Measurements from ENCODE around the gene NCOA3.

The NCOA3 gene

GRCh38 chr20:47501482-47502270 is at the start of gene NCOA3:
Gene NCOA3 (plus strand): TSS chr20:47501887. CDS start chr20:47622248, 120,361 bp downstream.
- TF ChIP-seq ZFP30 (CRISPR knock-in tag; IDR thresholded peaks at IDR 0.05) (no peak), SNAI2 (CRISPR knock-in tag; IDR thresholded peaks at IDR 0.05) (no peak), ZFP3 (CRISPR knock-in tag; IDR thresholded peaks at IDR 0.05) (0 out of 2 replicates have a peak, but pooled peaks have one; percentile 50), OSR1 (CRISPR knock-in tag; IDR thresholded peaks at IDR 0.05) (no peak), GLIS3 (CRISPR knock-in tag; IDR thresholded peaks at IDR 0.05) (peak; percentile 60; the same call in 1 of the 2 replicates), TCF4 (CRISPR knock-in tag; IDR thresholded peaks at IDR 0.05; ENCODE audit: borderline replicate concordance) (no peak)
- TF ChIP-seq, protein P1, sequence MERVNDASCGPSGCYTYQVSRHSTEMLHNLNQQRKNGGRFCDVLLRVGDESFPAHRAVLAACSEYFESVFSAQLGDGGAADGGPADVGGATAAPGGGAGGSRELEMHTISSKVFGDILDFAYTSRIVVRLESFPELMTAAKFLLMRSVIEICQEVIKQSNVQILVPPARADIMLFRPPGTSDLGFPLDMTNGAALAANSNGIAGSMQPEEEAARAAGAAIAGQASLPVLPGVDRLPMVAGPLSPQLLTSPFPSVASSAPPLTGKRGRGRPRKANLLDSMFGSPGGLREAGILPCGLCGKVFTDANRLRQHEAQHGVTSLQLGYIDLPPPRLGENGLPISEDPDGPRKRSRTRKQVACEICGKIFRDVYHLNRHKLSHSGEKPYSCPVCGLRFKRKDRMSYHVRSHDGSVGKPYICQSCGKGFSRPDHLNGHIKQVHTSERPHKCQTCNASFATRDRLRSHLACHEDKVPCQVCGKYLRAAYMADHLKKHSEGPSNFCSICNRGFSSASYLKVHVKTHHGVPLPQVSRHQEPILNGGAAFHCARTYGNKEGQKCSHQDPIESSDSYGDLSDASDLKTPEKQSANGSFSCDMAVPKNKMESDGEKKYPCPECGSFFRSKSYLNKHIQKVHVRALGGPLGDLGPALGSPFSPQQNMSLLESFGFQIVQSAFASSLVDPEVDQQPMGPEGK (CRISPR knock-in tag; IDR thresholded peaks at IDR 0.05; ENCODE audit: borderline replicate concordance): no peak
- TF ChIP-seq, protein P2, sequence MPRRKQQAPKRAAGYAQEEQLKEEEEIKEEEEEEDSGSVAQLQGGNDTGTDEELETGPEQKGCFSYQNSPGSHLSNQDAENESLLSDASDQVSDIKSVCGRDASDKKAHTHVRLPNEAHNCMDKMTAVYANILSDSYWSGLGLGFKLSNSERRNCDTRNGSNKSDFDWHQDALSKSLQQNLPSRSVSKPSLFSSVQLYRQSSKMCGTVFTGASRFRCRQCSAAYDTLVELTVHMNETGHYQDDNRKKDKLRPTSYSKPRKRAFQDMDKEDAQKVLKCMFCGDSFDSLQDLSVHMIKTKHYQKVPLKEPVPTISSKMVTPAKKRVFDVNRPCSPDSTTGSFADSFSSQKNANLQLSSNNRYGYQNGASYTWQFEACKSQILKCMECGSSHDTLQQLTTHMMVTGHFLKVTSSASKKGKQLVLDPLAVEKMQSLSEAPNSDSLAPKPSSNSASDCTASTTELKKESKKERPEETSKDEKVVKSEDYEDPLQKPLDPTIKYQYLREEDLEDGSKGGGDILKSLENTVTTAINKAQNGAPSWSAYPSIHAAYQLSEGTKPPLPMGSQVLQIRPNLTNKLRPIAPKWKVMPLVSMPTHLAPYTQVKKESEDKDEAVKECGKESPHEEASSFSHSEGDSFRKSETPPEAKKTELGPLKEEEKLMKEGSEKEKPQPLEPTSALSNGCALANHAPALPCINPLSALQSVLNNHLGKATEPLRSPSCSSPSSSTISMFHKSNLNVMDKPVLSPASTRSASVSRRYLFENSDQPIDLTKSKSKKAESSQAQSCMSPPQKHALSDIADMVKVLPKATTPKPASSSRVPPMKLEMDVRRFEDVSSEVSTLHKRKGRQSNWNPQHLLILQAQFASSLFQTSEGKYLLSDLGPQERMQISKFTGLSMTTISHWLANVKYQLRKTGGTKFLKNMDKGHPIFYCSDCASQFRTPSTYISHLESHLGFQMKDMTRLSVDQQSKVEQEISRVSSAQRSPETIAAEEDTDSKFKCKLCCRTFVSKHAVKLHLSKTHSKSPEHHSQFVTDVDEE (CRISPR knock-in tag; IDR thresholded peaks at IDR 0.05): peak; percentile 57; the same call in 1 of the 2 replicates
- ATAC-seq: peak; percentile 96

- ATAC-seq: no peak
- TF ChIP-seq CSRNP3 (CRISPR knock-in tag; IDR thresholded peaks at IDR 0.05): no peak
These were observed 48.9 kb upstream of the NCOA3 start for GRCh38 chr20:47452736-47453161.

DNA sequence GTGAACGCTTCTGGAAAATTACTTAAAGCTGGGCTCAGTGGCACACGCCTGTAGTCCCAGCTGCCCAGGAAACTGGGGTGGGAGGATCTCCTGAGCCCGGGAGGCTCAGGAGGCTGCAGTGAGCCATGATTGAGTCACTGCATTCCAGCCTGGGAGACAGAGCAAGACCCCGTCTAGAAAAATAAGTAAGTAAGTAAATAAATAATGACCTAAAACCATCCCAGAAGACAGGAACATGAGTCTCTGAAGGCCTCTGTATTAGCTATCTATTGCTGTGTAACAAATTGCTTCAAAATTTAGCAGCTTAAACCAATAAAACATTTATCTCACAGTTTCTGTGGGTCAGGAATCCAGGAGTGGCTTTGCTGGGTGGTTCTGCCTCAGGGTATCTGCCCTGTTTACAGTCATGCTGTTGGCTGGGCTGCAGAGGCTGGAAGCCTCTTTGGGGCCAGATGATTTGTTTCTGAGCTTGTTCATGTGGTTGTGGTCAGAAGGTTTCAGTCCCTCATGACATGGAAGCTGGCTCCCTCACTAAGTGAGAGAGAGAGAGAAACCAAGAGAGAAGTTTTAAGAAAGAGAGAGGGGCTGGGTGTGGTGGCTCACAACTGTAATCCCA is 48.4 kb upstream of the NCOA3 start:
- TF ChIP-seq TCF4 (CRISPR knock-in tag; IDR thresholded peaks at IDR 0.05; ENCODE audit: borderline replicate concordance) (no peak), SNAI2 (CRISPR knock-in tag; IDR thresholded peaks at IDR 0.05) (no peak)
- peak; percentile 88 for ATAC-seq

GRCh38 chr20:47454298-47455132 is 47.2 kb upstream of the NCOA3 start:
- TF ChIP-seq POU6F1 (CRISPR knock-in tag; IDR thresholded peaks at IDR 0.05; ENCODE audit: borderline replicate concordance, low read depth) (no peak), OSR1 (CRISPR knock-in tag; IDR thresholded peaks at IDR 0.05) (no peak), ZC3H10 (CRISPR knock-in tag; IDR thresholded peaks at IDR 0.05) (no peak), ARNTL (CRISPR knock-in tag; IDR thresholded peaks at IDR 0.05; ENCODE audit: borderline replicate concordance, low read depth) (no peak), ZFP3 (CRISPR knock-in tag; IDR thresholded peaks at IDR 0.05) (no peak), GLIS3 (CRISPR knock-in tag; IDR thresholded peaks at IDR 0.05) (no peak), ZNF565 (CRISPR knock-in tag; conservative IDR thresholded peaks at IDR 0.05; ENCODE audit: low read depth) (no peak), TCF4 (CRISPR knock-in tag; IDR thresholded peaks at IDR 0.05; ENCODE audit: borderline replicate concordance) (no peak), RARB (CRISPR knock-in tag; IDR thresholded peaks at IDR 0.05) (no peak), ZFP30 (CRISPR knock-in tag; IDR thresholded peaks at IDR 0.05) (no peak), BACH2 (CRISPR knock-in tag; IDR thresholded peaks at IDR 0.05; ENCODE audit: borderline replicate concordance) (no peak), TOX (CRISPR knock-in tag; IDR thresholded peaks at IDR 0.05; ENCODE audit: borderline replicate concordance) (no peak), CSDC2 (CRISPR knock-in tag; IDR thresholded peaks at IDR 0.05) (no peak), ESRRG (CRISPR knock-in tag; IDR thresholded peaks at IDR 0.05) (no peak), ZNF8 (CRISPR knock-in tag; IDR thresholded peaks at IDR 0.05) (no peak)
- TF ChIP-seq, protein P3, sequence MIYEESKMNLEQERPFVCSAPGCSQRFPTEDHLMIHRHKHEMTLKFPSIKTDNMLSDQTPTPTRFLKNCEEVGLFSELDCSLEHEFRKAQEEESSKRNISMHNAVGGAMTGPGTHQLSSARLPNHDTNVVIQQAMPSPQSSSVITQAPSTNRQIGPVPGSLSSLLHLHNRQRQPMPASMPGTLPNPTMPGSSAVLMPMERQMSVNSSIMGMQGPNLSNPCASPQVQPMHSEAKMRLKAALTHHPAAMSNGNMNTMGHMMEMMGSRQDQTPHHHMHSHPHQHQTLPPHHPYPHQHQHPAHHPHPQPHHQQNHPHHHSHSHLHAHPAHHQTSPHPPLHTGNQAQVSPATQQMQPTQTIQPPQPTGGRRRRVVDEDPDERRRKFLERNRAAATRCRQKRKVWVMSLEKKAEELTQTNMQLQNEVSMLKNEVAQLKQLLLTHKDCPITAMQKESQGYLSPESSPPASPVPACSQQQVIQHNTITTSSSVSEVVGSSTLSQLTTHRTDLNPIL (CRISPR knock-in tag; IDR thresholded peaks at IDR 0.05; ENCODE audit: low read depth): no peak
- ATAC-seq: no peak
